Right kidney (tissue), 1 donor: Measurements from ENCODE around the gene CLCNKB.

ENCODE experiments used
- DNase-seq: peaks from one replicate; pipeline ENCODE4 v3.0.0-alpha.2; 2016

Gene CLCNKB

GRCh38 chr1:16094453-16095158 lies 51.0 kb downstream of the CLCNKB start:
- no peak for DNase-seq

- no peak for DNase-seq
Measured at GRCh38 chr1:16095447-16095846, 51.9 kb downstream of the CLCNKB start.

- DNase-seq = no peak
Measured at GRCh38 chr1:16099412-16099811, 55.8 kb downstream of the CLCNKB start.

- DNase-seq = no peak
Measured at GRCh38 chr1:16101623-16102022, 58.0 kb downstream of the CLCNKB start.
